Measurements from ENCODE around the gene TREML2. TPM values are rescaled to one million over a fixed set of nuclear protein-coding genes. Genes with fewer than 3 reads are reported as not detected.

Gene TREML2
- total RNA-seq, 3 donors from 2014 or later (not counting 1 experiment from before 2014, with no cell fraction given) = 0.75 to 3.0 (median 1.0) TPM

GRCh38 chr6:41239467-41240159 is 38.7 kb upstream of the TREML2 start:
- no peak overlapping the region for H3K27ac Mint-ChIP-seq

GRCh38 chr6:41237128-41237527 is 36.2 kb upstream of the TREML2 start:
- DNase-seq = no peak
- Mint-ChIP-seq H3K36me3 (no peaks in the 10 kb centered on the region), H3K4me1 (peaks cover 10 to 15% of the 10 kb centered on the region in 2 donors), H3K27me3 (ENCODE audit: low read depth in 2 of 2) (peaks cover 15% of the 10 kb centered on the region in 2 donors), H3K27ac (no peak overlapping the region), H3K9me3 (no peaks in the 10 kb centered on the region), H3K4me3 (no peak overlapping the region)
- WGBS (ENCODE audit: insufficient coverage) = 88% methylated on average over 5 of the region's 5 CpGs
- intact Hi-C loops (cut with micrococcal nuclease) = no loop called here
- H3K27me3 ChIP-seq (ENCODE audit: control insufficient read depth, insufficient read depth, low read length) = peaks cover 8% of the 10 kb centered on the region
- H3K27ac ChIP-seq (ENCODE audit: low read length) = no peak overlapping the region
- H3K4me1 ChIP-seq (ENCODE audit: control insufficient read depth, insufficient read depth, low read length) = no peaks in the 10 kb centered on the region
- no peaks in the 10 kb centered on the region for H3K9me3 ChIP-seq (ENCODE audit: control insufficient read depth, insufficient read depth, low read length)
- no peak overlapping the region for H3K4me3 ChIP-seq (ENCODE audit: low read length)
- ATAC-seq = no peak
- no peaks in the 10 kb centered on the region for H3K36me3 ChIP-seq (ENCODE audit: control insufficient read depth, insufficient read depth, low read length)
- TF ChIP-seq CTCF (IDR thresholded peaks at IDR 0.05) = no peak

More at GRCh38 chr6:41239467-41240159, 38.7 kb upstream of the TREML2 start:
- Histone ChIP-seq H3K36me3 (ENCODE audit: control insufficient read depth, insufficient read depth, low read length) (no peaks in the 10 kb centered on the region), H3K4me3 (ENCODE audit: low read length) (no peak overlapping the region), H3K9me3 (ENCODE audit: control insufficient read depth, insufficient read depth, low read length) (no peaks in the 10 kb centered on the region), H3K27ac (ENCODE audit: low read length) (no peak overlapping the region), H3K27me3 (ENCODE audit: control insufficient read depth, insufficient read depth, low read length) (peaks cover 8% of the 10 kb centered on the region), H3K4me1 (ENCODE audit: control insufficient read depth, insufficient read depth, low read length) (no peaks in the 10 kb centered on the region)
- Mint-ChIP-seq H3K9me3 (no peaks in the 10 kb centered on the region), H3K4me1 (peaks cover 0 to 11% of the 10 kb centered on the region in 2 donors), H3K27me3 (ENCODE audit: low read depth in 2 of 2) (peaks cover 15% of the 10 kb centered on the region in 2 donors), H3K36me3 (no peaks in the 10 kb centered on the region), H3K4me3 (no peak overlapping the region)
- intact Hi-C loops (cut with micrococcal nuclease) = no loop called here
- TF ChIP-seq CTCF (IDR thresholded peaks at IDR 0.05) = no peak
- ATAC-seq (no peak), DNase-seq (no peak)
- WGBS (ENCODE audit: insufficient coverage) = 65% methylated on average over 18 of the region's 22 CpGs

DNA sequence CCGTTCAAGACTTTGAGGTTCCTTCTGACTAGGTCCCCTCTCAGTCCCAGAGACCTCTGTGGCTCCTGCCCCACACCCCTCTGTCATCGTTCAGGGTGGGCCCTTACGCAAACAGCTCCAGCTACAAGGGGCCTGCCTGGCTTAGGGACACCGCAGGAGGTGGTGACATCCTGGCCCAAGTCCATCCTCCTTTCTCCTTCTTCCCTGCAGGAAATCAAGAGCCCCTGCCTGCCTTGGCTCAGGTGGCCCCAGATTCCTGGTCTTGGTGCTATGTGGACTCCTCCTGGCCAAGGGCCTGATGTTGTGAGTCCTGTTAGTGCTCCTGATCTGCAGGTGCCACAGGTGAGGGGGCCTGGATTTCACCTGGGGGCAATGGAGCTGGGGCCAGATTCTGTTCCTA is 35.3 kb upstream of the TREML2 start:
- Mint-ChIP-seq H3K27ac (peak overlapping the region in 1 of 2 donors; percentile 48), H3K27me3 (ENCODE audit: low read depth in 2 of 2) (peaks cover 10 to 15% of the 10 kb centered on the region in 2 donors), H3K4me1 (peaks cover 17 to 19% of the 10 kb centered on the region in 2 donors), H3K36me3 (no peaks in the 10 kb centered on the region), H3K9me3 (no peaks in the 10 kb centered on the region), H3K4me3 (no peak overlapping the region)
- no peak overlapping the region for H3K27ac ChIP-seq (ENCODE audit: low read length)
- intact Hi-C loops (cut with micrococcal nuclease) = no loop called here
- H3K4me3 ChIP-seq (ENCODE audit: low read length) = no peak overlapping the region
- H3K9me3 ChIP-seq (ENCODE audit: control insufficient read depth, insufficient read depth, low read length) = no peaks in the 10 kb centered on the region
- no peaks in the 10 kb centered on the region for H3K4me1 ChIP-seq (ENCODE audit: control insufficient read depth, insufficient read depth, low read length)
- H3K27me3 ChIP-seq (ENCODE audit: control insufficient read depth, insufficient read depth, low read length) = peaks cover 8% of the 10 kb centered on the region
- 91% methylated on average over 4 of the region's 4 CpGs for WGBS (ENCODE audit: insufficient coverage)
- TF ChIP-seq CTCF (IDR thresholded peaks at IDR 0.05) = no peak
- DNase-seq = no peak
- ATAC-seq = no peak
- H3K36me3 ChIP-seq (ENCODE audit: control insufficient read depth, insufficient read depth, low read length) = no peaks in the 10 kb centered on the region

DNA sequence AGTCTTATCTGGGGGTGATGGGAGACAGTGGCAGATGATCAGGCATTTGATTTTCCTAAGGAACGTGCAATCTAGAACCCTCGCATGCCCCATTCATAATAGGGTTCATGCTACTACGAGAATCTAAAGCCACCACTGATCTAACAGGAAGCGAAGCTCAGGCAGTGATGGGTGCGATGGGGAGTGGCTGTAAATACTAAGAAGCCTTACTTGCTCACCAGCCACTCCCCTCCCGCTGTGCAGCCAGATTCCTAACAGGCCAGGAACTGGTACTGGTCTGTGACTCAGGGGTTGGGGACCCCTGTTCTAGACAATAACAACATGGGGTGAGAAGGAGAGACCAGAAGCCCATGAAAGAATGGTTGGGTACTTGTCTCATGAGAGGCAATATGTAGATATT is 31.7 kb upstream of the TREML2 start:
- WGBS (ENCODE audit: insufficient coverage) = 83% methylated on average over 3 of the region's 6 CpGs
- intact Hi-C loops (cut with micrococcal nuclease) = no loop called here
- H3K4me3 Mint-ChIP-seq = peak overlapping the region; percentile 55

More for the DNA sequence above, 31.7 kb upstream of the TREML2 start:
- no peak for TF ChIP-seq CTCF (IDR thresholded peaks at IDR 0.05)
- no peak for DNase-seq
- Mint-ChIP-seq H3K27ac (peak overlapping the region in 1 of 2 donors; percentile 55), H3K36me3 (no peaks in the 10 kb centered on the region), H3K27me3 (ENCODE audit: low read depth in 2 of 2) (peaks cover 3 to 6% of the 10 kb centered on the region in 2 donors), H3K4me1 (peaks cover 20 to 23% of the 10 kb centered on the region in 2 donors), H3K9me3 (no peaks in the 10 kb centered on the region)
- Histone ChIP-seq H3K9me3 (ENCODE audit: control insufficient read depth, insufficient read depth, low read length) (no peaks in the 10 kb centered on the region), H3K27me3 (ENCODE audit: control insufficient read depth, insufficient read depth, low read length) (no peaks in the 10 kb centered on the region), H3K27ac (ENCODE audit: low read length) (no peak overlapping the region), H3K36me3 (ENCODE audit: control insufficient read depth, insufficient read depth, low read length) (no peaks in the 10 kb centered on the region), H3K4me3 (ENCODE audit: low read length) (no peak overlapping the region), H3K4me1 (ENCODE audit: control insufficient read depth, insufficient read depth, low read length) (peaks cover 7% of the 10 kb centered on the region)
- peak; percentile 76 to 95 (median 92) for ATAC-seq

All from natural killer cell (primary cell).